Ascending aorta (tissue), 2 donors: ENCODE measurements around the gene DGKG. TPM values are rescaled to one million over a fixed set of nuclear protein-coding genes. Genes with fewer than 3 reads are reported as not detected.

Experiments used
- DNase-seq, 2 donors: peaks; one replicate each; pipeline ENCODE4 v3.0.0-alpha.2; 2019; ENCODE audit warnings: low spot score in 2 of 2
- H3K27ac ChIP-seq, 2 donors: fragments of 200-600 bp; sonication (generic); one replicate each; pipeline ENCODE4 v1.5.1; 2016 to 2017; ENCODE audit warnings: mild to moderate bottlenecking in 1 of 2
- H3K27me3 ChIP-seq: fragments of 200-600 bp; sonication (generic); one replicate; pipeline ENCODE4 v1.5.1; 2017
- H3K36me3 ChIP-seq, 2 donors: fragments of 200-600 bp; sonication (generic); one replicate each; pipeline ENCODE4 v1.5.1; 2016
- H3K4me1 ChIP-seq, 2 donors: fragments of 200-600 bp; sonication (generic); one replicate each; pipeline ENCODE4 v1.5.1; 2016 to 2017; ENCODE audit warnings: mild to moderate bottlenecking in 1 of 2
- H3K4me3 ChIP-seq, 2 donors: fragments of 200-600 bp; sonication (generic); one replicate each; pipeline ENCODE4 v1.5.1; 2016 to 2017; ENCODE audit warnings: mild to moderate bottlenecking in 1 of 2
- H3K9me3 ChIP-seq, 2 donors: fragments of 200-600 bp; sonication (generic); one replicate each; pipeline ENCODE4 v1.5.1; 2016
- CTCF ChIP-seq, 3 experiments: fragments of 200-600 bp in 2 of 3; fragments of 450-650 bp in 1 of 3; sonication (generic) in 2 of 3; IDR thresholded peaks; one replicate each; pipeline ENCODE4 v1.5.1; 2016 to 2019; ENCODE audit warnings: antibody characterized with exemption in 3 of 3, mild to moderate bottlenecking in 1 of 3, moderate library complexity in 1 of 3
- intact Hi-C: fragments of 100-400 bp; cut with DNase I; formaldehyde crosslinking; loops from one replicate; pipeline ENCODE4 v1.15.1; 2023
- total RNA-seq: library from RNA; depleted of rRNA; stranded (reverse); fragments of >200 nt; gene quantifications from one replicate; pipeline ENCODE4 v1.1.0, GENCODE V29; 2016

Gene DGKG
- total RNA-seq, 1 donor from 2014 or later, result 11.1 TPM

- no peak for TF ChIP-seq CTCF (IDR thresholded peaks at IDR 0.05)
- H3K9me3 ChIP-seq, result no peaks in the 10 kb centered on the region
- H3K4me1 ChIP-seq, result peaks cover 5 to 12% of the 10 kb centered on the region in 2 donors
- DNase-seq, result no peak
- H3K27ac ChIP-seq, result no peak overlapping the region
- no peak overlapping the region for H3K4me3 ChIP-seq
- H3K36me3 ChIP-seq, result no peaks in the 10 kb centered on the region
- intact Hi-C loops, result no loop called here
- no peaks in the 10 kb centered on the region for H3K27me3 ChIP-seq
Measured at GRCh38 chr3:186290796-186291195, 71.2 kb downstream of the DGKG start.

- no peak for TF ChIP-seq CTCF (IDR thresholded peaks at IDR 0.05)
- intact Hi-C loops, result no loop called here
- Histone ChIP-seq H3K4me3 (no peak overlapping the region), H3K9me3 (no peaks in the 10 kb centered on the region), H3K4me1 (peaks cover 5 to 12% of the 10 kb centered on the region in 2 donors), H3K36me3 (no peaks in the 10 kb centered on the region), H3K27me3 (no peaks in the 10 kb centered on the region), H3K27ac (peak overlapping the region; percentile 37 to 47)
- no peak for DNase-seq
Measured at GRCh38 chr3:186287711-186288110, 74.3 kb downstream of the DGKG start.

- H3K27ac ChIP-seq, result no peak overlapping the region
- TF ChIP-seq CTCF (IDR thresholded peaks at IDR 0.05), result no peak
- H3K36me3 ChIP-seq, result no peaks in the 10 kb centered on the region
- intact Hi-C loops, result no loop called here
- DNase-seq, result no peak
- H3K4me3 ChIP-seq, result no peak overlapping the region
- no peaks in the 10 kb centered on the region for H3K9me3 ChIP-seq
- H3K27me3 ChIP-seq, result no peaks in the 10 kb centered on the region
- H3K4me1 ChIP-seq, result peaks cover 5 to 16% of the 10 kb centered on the region in 2 donors
Measured at GRCh38 chr3:186286114-186286513, 75.9 kb downstream of the DGKG start.

GRCh38 chr3:186284661-186285060 is 77.4 kb downstream of the DGKG start:
- peaks cover 5 to 16% of the 10 kb centered on the region in 2 donors for H3K4me1 ChIP-seq
- intact Hi-C loops, result loop anchor here (5.0 kb wide), 1 partner anchor 128 kb away; no protein-coding TSS in a partner anchor
- no peaks in the 10 kb centered on the region for H3K36me3 ChIP-seq
- H3K27me3 ChIP-seq, result no peaks in the 10 kb centered on the region
- no peak overlapping the region for H3K27ac ChIP-seq
- no peak overlapping the region for H3K4me3 ChIP-seq
- no peaks in the 10 kb centered on the region for H3K9me3 ChIP-seq
- DNase-seq, result no peak
- no peak for TF ChIP-seq CTCF (IDR thresholded peaks at IDR 0.05)

- Histone ChIP-seq H3K36me3 (no peaks in the 10 kb centered on the region), H3K9me3 (no peaks in the 10 kb centered on the region), H3K4me3 (no peak overlapping the region), H3K27ac (no peak overlapping the region), H3K27me3 (no peaks in the 10 kb centered on the region), H3K4me1 (peaks cover 5 to 16% of the 10 kb centered on the region in 2 donors)
- no peak for DNase-seq
- intact Hi-C loops, result loop anchor here (5.0 kb wide), 1 partner anchor 128 kb away; no protein-coding TSS in a partner anchor
- TF ChIP-seq CTCF (IDR thresholded peaks at IDR 0.05), result no peak
Measured at GRCh38 chr3:186284349-186284652, 77.7 kb downstream of the DGKG start.
